ENCODE data around the gene PRKD1. TPM values are rescaled to one million over a fixed set of nuclear protein-coding genes. Genes with fewer than 3 reads are reported as not detected.

PRKD1 gene
- total RNA-seq, result 1 to 10 TPM; 1.0 to 2.8 TPM

- peak within 1 kb of the TSS; percentile 34 for H3K27ac ChIP-seq
- peak; percentile 48 for DNase-seq
- H3K9ac ChIP-seq (ENCODE audit: low read depth in 2 of 2, low read length in 2 of 2), result peak within 1 kb of the TSS in 1 of 2 donors; percentile 70
- peak within 1 kb of the TSS; percentile 48 for H3K4me3 ChIP-seq
- no peaks in the 10 kb centered on the region for H3K27me3 ChIP-seq
- intact Hi-C loops (cut with DNase I), result no loop called here
- H3K36me3 ChIP-seq, result no peaks in the 10 kb centered on the region
- H3K4me1 ChIP-seq, result peaks cover 3% of the 10 kb centered on the region
- no peaks in the 10 kb centered on the region for H3K9me3 ChIP-seq
- TF ChIP-seq CTCF (IDR thresholded peaks at IDR 0.05), result peak; percentile 9
Observed at GRCh38 chr14:29927376-29928116, at the start of gene PRKD1. Gene PRKD1, minus strand, starts transcription at chr14:29927847.

- Histone ChIP-seq H3K4me1 (no peaks in the 10 kb centered on the region), H3K9me3 (no peaks in the 10 kb centered on the region), H3K36me3 (no peaks in the 10 kb centered on the region), H3K27ac (no peak overlapping the region), H3K4me3 (no peak overlapping the region), H3K27me3 (no peaks in the 10 kb centered on the region), H3K9ac (ENCODE audit: low read depth in 2 of 2, low read length in 2 of 2) (no peak overlapping the region)
- DNase-seq, result no peak
- intact Hi-C loops (cut with DNase I), result no loop called here
- TF ChIP-seq CTCF (IDR thresholded peaks at IDR 0.05), result no peak
Observed at GRCh38 chr14:29971101-29971500, 43.5 kb upstream of the PRKD1 start.

- Histone ChIP-seq H3K27me3 (no peaks in the 10 kb centered on the region), H3K27ac (no peak overlapping the region), H3K4me1 (no peaks in the 10 kb centered on the region), H3K9me3 (no peaks in the 10 kb centered on the region), H3K4me3 (no peak overlapping the region), H3K9ac (ENCODE audit: low read depth in 2 of 2, low read length in 2 of 2) (no peak overlapping the region), H3K36me3 (no peaks in the 10 kb centered on the region)
- TF ChIP-seq CTCF (IDR thresholded peaks at IDR 0.05), result no peak
- DNase-seq, result no peak
- intact Hi-C loops (cut with DNase I), result no loop called here
Observed at GRCh38 chr14:29955087-29955486, 27.4 kb upstream of the PRKD1 start.

- Histone ChIP-seq H3K36me3 (no peaks in the 10 kb centered on the region), H3K9me3 (no peaks in the 10 kb centered on the region), H3K27ac (no peak overlapping the region), H3K27me3 (no peaks in the 10 kb centered on the region), H3K4me3 (no peak overlapping the region), H3K4me1 (no peaks in the 10 kb centered on the region), H3K9ac (ENCODE audit: low read depth in 2 of 2, low read length in 2 of 2) (no peak overlapping the region)
- intact Hi-C loops (cut with DNase I), result no loop called here
- no peak for DNase-seq
- TF ChIP-seq CTCF (IDR thresholded peaks at IDR 0.05), result no peak
Observed at GRCh38 chr14:29953501-29953900, 25.9 kb upstream of the PRKD1 start.

GRCh38 chr14:29944091-29944490 is 16.4 kb upstream of the PRKD1 start:
- Histone ChIP-seq H3K9me3 (no peaks in the 10 kb centered on the region), H3K27me3 (no peaks in the 10 kb centered on the region), H3K27ac (no peak overlapping the region), H3K9ac (ENCODE audit: low read depth in 2 of 2, low read length in 2 of 2) (no peak overlapping the region), H3K4me1 (no peaks in the 10 kb centered on the region), H3K36me3 (no peaks in the 10 kb centered on the region), H3K4me3 (no peak overlapping the region)
- DNase-seq, result no peak
- no peak for TF ChIP-seq CTCF (IDR thresholded peaks at IDR 0.05)
- intact Hi-C loops (cut with DNase I), result no loop called here

Measured in colonic mucosa (tissue), 4 donors.